HCT116 (cell line): ENCODE measurements around the gene CLASP1. TPM values are rescaled to one million over a fixed set of nuclear protein-coding genes. Genes with fewer than 3 reads are reported as not detected.

Experiments
- ATAC-seq: fragments of 200-7000 bp; cut with Tn5 transposase; 2 replicates; pipeline ENCODE4 v1.9.1; 2020; ENCODE audit warnings: mild to moderate bottlenecking, moderate library complexity
- BruUV-seq: library from RNA; stranded (reverse); fragments of 400-500 nt; replicated peaks from 2 replicates; lab custom pipeline; 2021; lab: Mats Ljungman, UMichigan
- CTCF ChIA-PET: fragments of 300-600 bp; sonication (Branson Sonifier 250); formaldehyde crosslinking; loops from one replicate; lab custom pipeline; 2021; ENCODE audit warnings: antibody characterized with exemption; lab: Charles Lee
- POLR2A ChIA-PET: fragments of 300-600, 350-600 bp; sonication (Branson Sonifier 250); formaldehyde crosslinking; loops from one replicate; lab custom pipeline; 2021; ENCODE audit warnings: antibody characterized with exemption; lab: Charles Lee
- RAD21 ChIA-PET, 2 experiments: fragments of 300-600 bp; sonication (Branson Sonifier 250); formaldehyde crosslinking; loops; one replicate each; lab custom pipeline; 2023; ENCODE audit warnings: low total read pairs in 2 of 2; ENCODE audit not compliant: uncharacterized antibody in 2 of 2, unreplicated experiment in 2 of 2, low non-redundant PET in 1 of 2; lab: Charles Lee
- DNase-seq: peaks from one replicate; pipeline ENCODE4 v3.0.0-alpha.2; 2010; ENCODE audit warnings: low read depth, low spot score
- H2AFZ ChIP-seq: fragments of 200-600 bp; shearing (Covaris generic), sonication (generic); 2 replicates; pipeline ENCODE4 v1.6.1; 2017; ENCODE audit warnings: low read depth, mixed run types, mixed read lengths, antibody characterized with exemption, low read length; ENCODE audit not compliant: poor library complexity, severe bottlenecking
- H3K27ac ChIP-seq: 2 replicates; pipeline ENCODE4 v1.5.1; 2012; ENCODE audit warnings: low read depth, low read length
- H3K27me3 ChIP-seq: fragments of 200-600 bp; sonication (generic); 2 replicates; pipeline ENCODE4 v1.6.1; 2016; ENCODE audit warnings: mixed run types, low read length, mixed read lengths; ENCODE audit not compliant: insufficient read depth
- H3K36me3 ChIP-seq, 2 experiments: fragments of 200-500 bp in 1 of 2; fragments of 200-600 bp in 1 of 2; sonication (Bioruptor generic) in 1 of 2; sonication (generic) in 1 of 2; 2 replicates each; pipeline versions ENCODE4 v1.5.1 to v1.6.1; 2014 to 2016; ENCODE audit warnings: low read length in 2 of 2, inconsistent platforms in 1 of 2, mixed read lengths in 1 of 2, mixed run types in 1 of 2; ENCODE audit not compliant: insufficient read depth in 2 of 2, control insufficient read depth in 1 of 2
- H3K4me1 ChIP-seq, 2 experiments: fragments of 200-600 bp in 1 of 2; sonication (generic) in 1 of 2; 2 replicates each; pipeline versions ENCODE4 v1.5.1 to v1.6.1; 2012 to 2017; ENCODE audit warnings: low read length in 2 of 2, inconsistent platforms in 1 of 2, mild to moderate bottlenecking in 1 of 2, mixed read lengths in 1 of 2, mixed run types in 1 of 2, moderate library complexity in 1 of 2; ENCODE audit not compliant: insufficient read depth in 2 of 2, control insufficient read depth in 1 of 2
- H3K4me2 ChIP-seq: fragments of 200-600 bp; sonication (generic); 2 replicates; pipeline ENCODE4 v1.6.1; 2017; ENCODE audit warnings: mixed run types, low read length, mixed read lengths
- H3K4me3 ChIP-seq, 2 experiments: fragments of 200-600 bp in 1 of 2; sonication (generic) in 1 of 2; replicated peaks in 1 of 2; 2 replicates each; pipeline ENCODE4 v1.5.1; 2011 to 2016; ENCODE audit warnings: low read length in 2 of 2, control low read depth in 1 of 2, low read depth in 1 of 2, mild to moderate bottlenecking in 1 of 2, mixed read lengths in 1 of 2, mixed run types in 1 of 2
- H3K79me2 ChIP-seq: fragments of 200-600 bp; sonication (generic); 2 replicates; pipeline ENCODE4 v1.6.1; 2017; ENCODE audit warnings: mild to moderate bottlenecking, mixed run types, low read length, moderate library complexity, mixed read lengths; ENCODE audit not compliant: insufficient read depth
- H3K9ac ChIP-seq: fragments of 200-600 bp; sonication (generic); 2 replicates; pipeline ENCODE4 v1.6.1; 2016; ENCODE audit warnings: low read length, mixed read lengths
- H3K9me2 ChIP-seq: fragments of 200-600 bp; sonication (generic), shearing (Covaris generic); 2 replicates; pipeline ENCODE4 v1.6.1; 2017; ENCODE audit warnings: mixed run types, mild to moderate bottlenecking, moderate library complexity; ENCODE audit not compliant: insufficient read depth
- H3K9me3 ChIP-seq, 2 experiments: fragments of 200-500 bp in 1 of 2; fragments of 200-600 bp in 1 of 2; sonication (Bioruptor generic) in 1 of 2; sonication (generic) in 1 of 2; 2 replicates each; pipeline ENCODE4 v1.6.1; 2014 to 2017; ENCODE audit warnings: low read length in 2 of 2, mixed read lengths in 2 of 2, inconsistent platforms in 1 of 2, low read depth in 1 of 2, mild to moderate bottlenecking in 1 of 2, mixed run types in 1 of 2, moderate library complexity in 1 of 2; ENCODE audit not compliant: control insufficient read depth in 1 of 2, insufficient read depth in 1 of 2
- H4K20me1 ChIP-seq: fragments of 200-600 bp; sonication (generic), shearing (Covaris generic); 2 replicates; pipeline ENCODE4 v1.6.1; 2017; ENCODE audit warnings: mixed run types, mild to moderate bottlenecking, moderate library complexity; ENCODE audit not compliant: insufficient read depth
- CEBPB ChIP-seq: IDR thresholded peaks from 2 replicates; pipeline ENCODE4 v1.6.1; 2012; ENCODE audit warnings: low read depth
- EZH2 ChIP-seq: fragments of 200-600 bp; sonication (generic); IDR thresholded peaks from 2 replicates; pipeline ENCODE4 v1.6.1; 2017; ENCODE audit warnings: antibody characterized with exemption, mixed run types
- FOSL1 ChIP-seq: IDR thresholded peaks from 2 replicates; pipeline ENCODE4 v1.6.1; 2012; ENCODE audit warnings: low read depth
- JUND ChIP-seq: IDR thresholded peaks from 2 replicates; pipeline ENCODE4 v1.6.1; 2012
- POLR2A ChIP-seq: IDR thresholded peaks from 2 replicates; pipeline ENCODE4 v1.7.0; 2011; ENCODE audit warnings: borderline replicate concordance; ENCODE audit not compliant: insufficient read depth, insufficient read length; ENCODE audit errors: extremely low read depth
- POLR2AphosphoS5 ChIP-seq: IDR thresholded peaks from 2 replicates; pipeline ENCODE4 v1.6.1; 2011; ENCODE audit warnings: mild to moderate bottlenecking, low read depth, low read length, moderate library complexity
- SP1 ChIP-seq: IDR thresholded peaks from 2 replicates; pipeline ENCODE4 v1.6.1; 2012; ENCODE audit warnings: low read depth
- ZFX ChIP-seq: fragments of 450-650 bp; IDR thresholded peaks from 2 replicates; pipeline ENCODE4 v1.6.1; 2017
- ZNF274 ChIP-seq: fragments of 200-500 bp; sonication (Bioruptor generic); IDR thresholded peaks from 2 replicates; pipeline ENCODE4 v1.6.1; 2014; ENCODE audit warnings: mild to moderate bottlenecking, low read depth, low read length, inconsistent platforms
- intact Hi-C: fragments of 100-400 bp; cut with micrococcal nuclease; formaldehyde crosslinking; loops from 2 replicates; pipeline ENCODE4 v1.10.0; 2022
- total RNA-seq: library from RNA; stranded (reverse); gene quantifications from one replicate; pipeline ENCODE4 v1.2.1, GENCODE V29; 2021; ENCODE audit not compliant: unreplicated experiment
- TF ChIP-seq, protein P1 (sequence below): IDR thresholded peaks from 2 replicates; pipeline ENCODE4 v1.6.1; 2012; ENCODE audit warnings: low read depth
- TF ChIP-seq, protein P2 (sequence below): IDR thresholded peaks from 2 replicates; pipeline ENCODE4 v1.6.1; 2012

The CLASP1 gene
- total RNA-seq, 1 experiment from 2014 or later: 41.9 TPM

GRCh38 chr2:121483021-121483420, 166.2 kb downstream of the CLASP1 start:
- intact Hi-C loops: no loop called here
- Histone ChIP-seq H3K27ac (no peak overlapping the region), H3K4me1 (peaks cover 7 to 27% of the 10 kb centered on the region in 2 experiments; a peak in 3 of 4 replicates), H2AFZ (no peak overlapping the region), H3K4me3 (no peak overlapping the region), H3K27me3 (no peaks in the 10 kb centered on the region), H3K4me2 (no peak overlapping the region), H3K9ac (no peak overlapping the region), H3K36me3 (no peaks in the 10 kb centered on the region), H3K79me2 (no peaks in the 10 kb centered on the region; the same call in none of the 2 replicates), H3K9me2 (no peaks in the 10 kb centered on the region), H4K20me1 (no peaks in the 10 kb centered on the region), H3K9me3 (no peaks in the 10 kb centered on the region)
- BruUV-seq: no TSS peak
- POLR2A ChIA-PET: no interaction called here
- RAD21 ChIA-PET: no interaction called here
- DNase-seq (no peak), ATAC-seq (no peak)
- TF ChIP-seq POLR2AphosphoS5: no peak
- no peak for TF ChIP-seq ZNF274
- no peak for TF ChIP-seq ZFX
- CTCF ChIA-PET: no interaction called here

DNA sequence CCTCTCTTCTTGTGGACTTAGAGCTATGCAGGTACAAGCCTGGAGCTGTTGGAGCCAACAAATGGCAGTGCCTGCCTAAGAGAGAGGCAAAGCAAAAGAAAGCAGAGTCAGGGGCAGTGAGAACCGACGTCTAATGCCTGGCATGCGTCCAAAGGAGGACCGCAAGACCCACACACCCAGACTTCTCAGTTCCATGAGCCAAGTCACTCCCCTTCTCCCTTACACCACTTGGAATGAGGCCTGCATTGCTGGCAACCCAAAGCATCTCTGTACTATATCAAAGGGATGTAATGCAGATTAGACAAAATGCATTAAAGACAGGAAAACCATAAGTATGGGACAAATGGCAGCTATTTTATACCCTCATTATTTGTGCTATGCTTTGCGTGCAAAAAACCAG, 168.4 kb downstream of the CLASP1 start:
- no TSS peak for BruUV-seq
- ChIA-PET RAD21 (no interaction called here), POLR2A (no interaction called here), CTCF (interaction anchor here (0.9 kb wide), 1 partner anchor 386 kb away, joined by 3 read pairs; no protein-coding TSS in a partner anchor)
- ATAC-seq: no peak
- Histone ChIP-seq H3K4me2 (no peak overlapping the region), H3K9me3 (no peaks in the 10 kb centered on the region), H3K27me3 (no peaks in the 10 kb centered on the region), H3K4me1 (peaks cover 4 to 12% of the 10 kb centered on the region in 2 experiments; a peak in 3 of 4 replicates), H4K20me1 (no peaks in the 10 kb centered on the region), H3K4me3 (no peak overlapping the region), H3K9me2 (no peaks in the 10 kb centered on the region), H3K27ac (no peak overlapping the region), H3K79me2 (peaks cover 3% of the 10 kb centered on the region), H3K36me3 (no peaks in the 10 kb centered on the region), H2AFZ (no peak overlapping the region), H3K9ac (no peak overlapping the region)
- no peak for DNase-seq
- TF ChIP-seq SP1: no peak
- TF ChIP-seq FOSL1: no peak
- TF ChIP-seq ZNF274: no peak
- TF ChIP-seq POLR2A: no peak
- TF ChIP-seq, protein P1, sequence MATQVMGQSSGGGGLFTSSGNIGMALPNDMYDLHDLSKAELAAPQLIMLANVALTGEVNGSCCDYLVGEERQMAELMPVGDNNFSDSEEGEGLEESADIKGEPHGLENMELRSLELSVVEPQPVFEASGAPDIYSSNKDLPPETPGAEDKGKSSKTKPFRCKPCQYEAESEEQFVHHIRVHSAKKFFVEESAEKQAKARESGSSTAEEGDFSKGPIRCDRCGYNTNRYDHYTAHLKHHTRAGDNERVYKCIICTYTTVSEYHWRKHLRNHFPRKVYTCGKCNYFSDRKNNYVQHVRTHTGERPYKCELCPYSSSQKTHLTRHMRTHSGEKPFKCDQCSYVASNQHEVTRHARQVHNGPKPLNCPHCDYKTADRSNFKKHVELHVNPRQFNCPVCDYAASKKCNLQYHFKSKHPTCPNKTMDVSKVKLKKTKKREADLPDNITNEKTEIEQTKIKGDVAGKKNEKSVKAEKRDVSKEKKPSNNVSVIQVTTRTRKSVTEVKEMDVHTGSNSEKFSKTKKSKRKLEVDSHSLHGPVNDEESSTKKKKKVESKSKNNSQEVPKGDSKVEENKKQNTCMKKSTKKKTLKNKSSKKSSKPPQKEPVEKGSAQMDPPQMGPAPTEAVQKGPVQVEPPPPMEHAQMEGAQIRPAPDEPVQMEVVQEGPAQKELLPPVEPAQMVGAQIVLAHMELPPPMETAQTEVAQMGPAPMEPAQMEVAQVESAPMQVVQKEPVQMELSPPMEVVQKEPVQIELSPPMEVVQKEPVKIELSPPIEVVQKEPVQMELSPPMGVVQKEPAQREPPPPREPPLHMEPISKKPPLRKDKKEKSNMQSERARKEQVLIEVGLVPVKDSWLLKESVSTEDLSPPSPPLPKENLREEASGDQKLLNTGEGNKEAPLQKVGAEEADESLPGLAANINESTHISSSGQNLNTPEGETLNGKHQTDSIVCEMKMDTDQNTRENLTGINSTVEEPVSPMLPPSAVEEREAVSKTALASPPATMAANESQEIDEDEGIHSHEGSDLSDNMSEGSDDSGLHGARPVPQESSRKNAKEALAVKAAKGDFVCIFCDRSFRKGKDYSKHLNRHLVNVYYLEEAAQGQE: no peak
- TF ChIP-seq, protein P2, sequence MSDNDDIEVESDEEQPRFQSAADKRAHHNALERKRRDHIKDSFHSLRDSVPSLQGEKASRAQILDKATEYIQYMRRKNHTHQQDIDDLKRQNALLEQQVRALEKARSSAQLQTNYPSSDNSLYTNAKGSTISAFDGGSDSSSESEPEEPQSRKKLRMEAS: no peak
- no peak for TF ChIP-seq CEBPB
- TF ChIP-seq EZH2: no peak
- no peak for TF ChIP-seq JUND
- intact Hi-C loops: no loop called here
